Measurements from ENCODE around the gene SH2B2.
"Not testable (repeated sequence)": the region's sequence is repeated elsewhere in the genome, so short reads cannot be mapped to it uniquely, and the experiment has no call there.

SH2B2 gene

GRCh38 chr7:102294589-102294988 is 7.9 kb downstream of the SH2B2 start:
- no peak overlapping the region for H3K4me3 ChIP-seq
- no peak overlapping the region for H3K27ac ChIP-seq
- DNase-seq (ENCODE audit: low spot score): no peak
- TF ChIP-seq CTCF (IDR thresholded peaks at IDR 0.05): no peak

- Histone ChIP-seq H3K4me3 (no peak overlapping the region), H3K27ac (no peak overlapping the region)
- TF ChIP-seq CTCF (IDR thresholded peaks at IDR 0.05): no peak
- no peak for DNase-seq (ENCODE audit: low spot score)
Observed at GRCh38 chr7:102295346-102296178, 8.9 kb downstream of the SH2B2 start.

- no peak overlapping the region for H3K27ac ChIP-seq
- no peak for TF ChIP-seq CTCF (IDR thresholded peaks at IDR 0.05)
- no peak overlapping the region for H3K4me3 ChIP-seq
- no peak for DNase-seq (ENCODE audit: low spot score)
Observed at GRCh38 chr7:102296179-102296438, 9.4 kb downstream of the SH2B2 start.

DNA sequence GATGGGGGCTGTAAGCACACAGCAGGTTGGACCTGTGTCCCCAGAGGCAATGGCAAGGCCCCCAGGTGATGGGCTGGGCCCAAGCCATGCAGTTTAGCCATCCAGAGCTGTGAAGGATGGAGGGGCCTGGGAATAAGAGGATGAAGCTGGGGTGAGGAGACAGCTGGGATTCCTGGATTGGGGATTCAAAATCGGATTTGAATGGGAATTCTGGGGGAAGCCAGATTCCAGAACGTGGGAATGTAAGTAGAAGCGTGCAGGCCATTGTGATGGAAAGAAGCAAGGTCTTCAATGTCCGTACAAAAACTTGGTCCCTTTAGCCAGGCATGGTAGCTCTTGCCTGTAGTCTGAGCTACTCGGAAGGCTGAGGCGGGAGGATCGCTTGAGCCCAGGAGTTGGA is 9.8 kb downstream of the SH2B2 start:
- TF ChIP-seq CTCF (IDR thresholded peaks at IDR 0.05): no peak
- H3K4me3 ChIP-seq: no peak overlapping the region
- no peak overlapping the region for H3K27ac ChIP-seq
- no peak for DNase-seq (ENCODE audit: low spot score)

GRCh38 chr7:102297487-102298218 is 11.0 kb downstream of the SH2B2 start:
- DNase-seq (ENCODE audit: low spot score): no peak
- no peak for TF ChIP-seq CTCF (IDR thresholded peaks at IDR 0.05)
- H3K27ac ChIP-seq: no peak overlapping the region
- H3K4me3 ChIP-seq: no peak overlapping the region

- H3K4me3 ChIP-seq: peak overlapping the region; percentile 44
- no peak for DNase-seq (ENCODE audit: low spot score)
- TF ChIP-seq CTCF (IDR thresholded peaks at IDR 0.05): no peak
- H3K27ac ChIP-seq: no peak overlapping the region
Observed at GRCh38 chr7:102300643-102301221, 14.1 kb downstream of the SH2B2 start.

- DNase-seq (ENCODE audit: low spot score); H3K27ac ChIP-seq; H3K4me3 ChIP-seq: not testable (repeated sequence)
Observed at GRCh38 chr7:102301367-102301766, 14.7 kb downstream of the SH2B2 start.

Measured in coronary artery (tissue), 2 donors.